ENCODE measurements around the gene HSPA9.

The HSPA9 gene

GRCh38 chr5:138559937-138560336 lies 15.3 kb downstream of the HSPA9 start:
- DNase-seq = no peak

GRCh38 chr5:138557677-138558076 lies 17.5 kb downstream of the HSPA9 start:
- DNase-seq = no peak

- no peak for DNase-seq
Measured at GRCh38 chr5:138554143-138554542, 21.1 kb downstream of the HSPA9 start.

- DNase-seq = peak in 1 of 3 experiments; percentile 2
Measured at GRCh38 chr5:138553437-138554095, 21.6 kb downstream of the HSPA9 start.

GRCh38 chr5:138552657-138553056 lies 22.5 kb downstream of the HSPA9 start:
- no peak for DNase-seq

- no peak for DNase-seq
Measured at GRCh38 chr5:138549414-138549813, 25.8 kb downstream of the HSPA9 start.

GRCh38 chr5:138545919-138546562 lies 29.2 kb downstream of the HSPA9 start:
- DNase-seq = no peak

GRCh38 chr5:138544181-138545134 lies 30.7 kb downstream of the HSPA9 start:
- no peak for DNase-seq

GRCh38 chr5:138543730-138544104 lies 31.5 kb downstream of the HSPA9 start:
- DNase-seq = no peak

GRCh38 chr5:138542956-138543729 lies 32.1 kb downstream of the HSPA9 start, which contains the start of gene ETF1:
Gene ETF1 (minus strand): TSS chr5:138543236. CDS start chr5:138542918, 318 bp downstream.
- DNase-seq = peak; percentile 94 to 98 (median 98)

- DNase-seq = peak in 1 of 3 experiments; percentile 28
Measured at GRCh38 chr5:138542180-138542955, 32.8 kb downstream of the HSPA9 start.

GRCh38 chr5:138541511-138542179 lies 33.6 kb downstream of the HSPA9 start:
- DNase-seq = no peak

GRCh38 chr5:138539791-138540190 lies 35.4 kb downstream of the HSPA9 start:
- DNase-seq = no peak

GRCh38 chr5:138538943-138539627 lies 36.1 kb downstream of the HSPA9 start:
- no peak for DNase-seq

- no peak for DNase-seq
Measured at GRCh38 chr5:138536665-138537315, 38.4 kb downstream of the HSPA9 start.

- no peak for DNase-seq
Measured at GRCh38 chr5:138536215-138536614, 39.0 kb downstream of the HSPA9 start.

GRCh38 chr5:138533973-138534941 lies 40.9 kb downstream of the HSPA9 start:
- no peak for DNase-seq

GRCh38 chr5:138529812-138530211 lies 45.4 kb downstream of the HSPA9 start:
- no peak for DNase-seq
